HL-60/S4 treated with retinoic acid at 250 ng/mL for 4 days and 3 days (cell line): ENCODE measurements around the gene INHBC.
"Not testable (repeated sequence)": the region's sequence is repeated elsewhere in the genome, so short reads cannot be mapped to it uniquely, and the experiment has no call there.

ENCODE experiments used
- in situ Hi-C: fragments of 300-500 bp; cut with MboI; formaldehyde crosslinking; loops from 2 replicates; pipeline ENCODE4 v1.7.0; 2022; ENCODE audit warnings: low sequenced_read_pairs

INHBC gene, protein sequence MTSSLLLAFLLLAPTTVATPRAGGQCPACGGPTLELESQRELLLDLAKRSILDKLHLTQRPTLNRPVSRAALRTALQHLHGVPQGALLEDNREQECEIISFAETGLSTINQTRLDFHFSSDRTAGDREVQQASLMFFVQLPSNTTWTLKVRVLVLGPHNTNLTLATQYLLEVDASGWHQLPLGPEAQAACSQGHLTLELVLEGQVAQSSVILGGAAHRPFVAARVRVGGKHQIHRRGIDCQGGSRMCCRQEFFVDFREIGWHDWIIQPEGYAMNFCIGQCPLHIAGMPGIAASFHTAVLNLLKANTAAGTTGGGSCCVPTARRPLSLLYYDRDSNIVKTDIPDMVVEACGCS

DNA sequence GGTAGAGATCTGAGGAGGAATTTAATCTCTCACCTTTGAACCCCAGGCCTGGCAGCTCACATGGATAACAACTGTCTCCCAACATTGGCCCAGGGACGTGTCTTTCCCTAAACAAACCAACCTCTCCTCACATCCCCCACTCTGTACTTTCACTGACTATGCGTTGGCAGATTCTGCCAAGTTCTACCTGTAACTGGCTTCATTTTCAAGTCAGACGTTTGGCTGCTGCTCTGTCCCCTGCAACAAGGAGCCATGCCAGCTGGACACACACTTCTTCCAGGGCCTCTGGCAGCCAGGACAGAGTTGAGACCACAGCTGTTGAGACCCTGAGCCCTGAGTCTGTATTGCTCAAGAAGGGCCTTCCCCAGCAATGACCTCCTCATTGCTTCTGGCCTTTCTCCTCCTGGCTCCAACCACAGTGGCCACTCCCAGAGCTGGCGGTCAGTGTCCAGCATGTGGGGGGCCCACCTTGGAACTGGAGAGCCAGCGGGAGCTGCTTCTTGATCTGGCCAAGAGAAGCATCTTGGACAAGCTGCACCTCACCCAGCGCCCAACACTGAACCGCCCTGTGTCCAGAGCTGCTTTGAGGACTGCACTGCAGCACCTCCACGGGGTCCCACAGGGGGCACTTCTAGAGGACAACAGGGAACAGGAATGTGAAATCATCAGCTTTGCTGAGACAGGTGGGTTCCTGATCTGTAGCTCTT, at the start of gene INHBC:
Gene INHBC (plus strand): TSS at position 268 of the 707 bp plus-strand sequence. CDS start 103 bp downstream, at position 371.
- in situ Hi-C loops = no loop called here

- in situ Hi-C loops = no loop called here
Measured at GRCh38 chr12:57385586-57385985, 49.0 kb upstream of the INHBC start.

DNA sequence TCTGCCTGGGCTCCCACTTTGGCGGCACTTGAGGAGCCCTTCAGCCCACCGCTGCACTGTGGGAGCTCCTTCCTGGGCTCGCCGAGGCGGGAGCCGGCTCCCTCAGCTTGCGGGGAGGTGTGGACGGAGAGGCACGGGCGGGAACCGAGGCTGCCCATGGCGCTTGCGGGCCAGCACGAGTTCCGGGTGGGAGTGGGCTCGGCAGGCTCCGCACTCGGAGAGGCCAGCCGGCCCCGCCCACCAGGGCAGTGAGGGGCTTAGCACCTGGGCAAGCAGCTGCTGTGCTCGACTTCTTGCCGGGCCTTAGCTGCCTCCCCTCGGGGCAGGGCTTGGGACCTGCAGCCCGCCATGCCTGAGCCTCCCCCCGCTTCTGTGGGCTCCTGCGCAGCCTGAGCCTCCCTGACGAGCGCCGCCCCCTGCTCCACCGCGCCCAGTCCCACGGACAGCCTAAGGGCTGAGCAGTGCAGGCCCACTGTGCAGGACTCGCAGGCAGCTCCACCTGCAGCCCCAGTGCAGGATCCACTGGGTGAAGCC, 48.3 kb upstream of the INHBC start:
- in situ Hi-C loops = no loop called here

DNA sequence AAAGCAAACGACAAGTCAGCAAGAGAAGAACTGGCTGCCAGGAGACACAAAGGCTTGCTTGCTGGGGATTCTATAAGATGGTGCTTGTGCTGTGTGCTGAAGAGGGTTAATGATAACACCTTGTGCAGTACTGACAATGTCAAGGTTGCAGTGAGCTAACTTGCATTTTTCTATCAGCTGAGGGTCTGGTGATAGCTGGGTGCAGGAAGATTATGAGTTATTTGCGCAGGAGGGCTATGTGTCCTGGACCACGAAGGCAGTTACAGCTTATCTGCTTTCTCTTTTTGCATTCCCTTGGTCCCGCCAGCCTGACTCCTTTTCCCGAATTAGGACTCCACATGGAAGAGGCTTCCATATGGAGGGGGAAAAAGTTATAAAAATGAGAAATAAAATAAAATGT, 46.2 kb upstream of the INHBC start:
- in situ Hi-C loops = no loop called here

DNA sequence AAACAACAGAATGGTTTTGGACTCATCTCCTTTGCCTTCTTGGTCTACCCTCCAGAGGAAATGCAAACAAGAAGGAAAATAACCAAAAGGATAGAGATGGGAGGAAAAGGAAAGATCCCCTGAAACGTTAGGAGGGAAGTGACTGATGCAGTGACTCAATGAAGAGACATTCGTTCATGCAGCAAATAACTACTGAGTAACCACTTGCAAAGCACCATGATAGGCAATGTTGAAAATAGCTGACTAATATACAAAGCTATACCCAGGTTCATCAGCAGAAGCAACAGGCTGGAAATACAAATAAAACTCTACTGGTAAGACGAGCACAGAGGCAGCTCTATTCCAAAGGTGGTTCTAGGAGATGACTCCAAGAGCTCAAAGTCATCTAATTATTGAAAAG, 45.6 kb upstream of the INHBC start:
- in situ Hi-C loops = no loop called here

GRCh38 chr12:57390174-57390573, 44.4 kb upstream of the INHBC start:
- in situ Hi-C loops = no loop called here

GRCh38 chr12:57395121-57395520, 39.5 kb upstream of the INHBC start:
- in situ Hi-C loops = no loop called here

DNA sequence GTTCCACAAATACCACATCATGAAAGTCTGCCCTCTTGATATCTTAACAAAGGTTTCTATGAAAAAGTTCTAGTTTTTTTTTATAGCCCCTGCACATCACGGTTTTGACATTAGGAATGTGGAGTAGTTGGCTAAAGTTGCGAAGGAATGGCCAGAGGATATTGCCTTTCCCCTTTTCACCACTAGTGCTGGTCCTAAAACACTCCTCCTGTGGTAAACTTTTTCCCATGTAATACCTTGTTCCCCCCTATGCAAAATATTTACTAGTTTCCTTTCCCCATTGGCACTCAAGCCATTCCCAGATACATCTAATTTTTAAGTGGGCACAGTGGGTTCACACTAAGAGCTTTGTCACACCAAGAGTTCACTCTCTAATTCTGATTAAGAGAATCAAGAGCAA, 37.1 kb upstream of the INHBC start:
- in situ Hi-C loops = no loop called here

DNA sequence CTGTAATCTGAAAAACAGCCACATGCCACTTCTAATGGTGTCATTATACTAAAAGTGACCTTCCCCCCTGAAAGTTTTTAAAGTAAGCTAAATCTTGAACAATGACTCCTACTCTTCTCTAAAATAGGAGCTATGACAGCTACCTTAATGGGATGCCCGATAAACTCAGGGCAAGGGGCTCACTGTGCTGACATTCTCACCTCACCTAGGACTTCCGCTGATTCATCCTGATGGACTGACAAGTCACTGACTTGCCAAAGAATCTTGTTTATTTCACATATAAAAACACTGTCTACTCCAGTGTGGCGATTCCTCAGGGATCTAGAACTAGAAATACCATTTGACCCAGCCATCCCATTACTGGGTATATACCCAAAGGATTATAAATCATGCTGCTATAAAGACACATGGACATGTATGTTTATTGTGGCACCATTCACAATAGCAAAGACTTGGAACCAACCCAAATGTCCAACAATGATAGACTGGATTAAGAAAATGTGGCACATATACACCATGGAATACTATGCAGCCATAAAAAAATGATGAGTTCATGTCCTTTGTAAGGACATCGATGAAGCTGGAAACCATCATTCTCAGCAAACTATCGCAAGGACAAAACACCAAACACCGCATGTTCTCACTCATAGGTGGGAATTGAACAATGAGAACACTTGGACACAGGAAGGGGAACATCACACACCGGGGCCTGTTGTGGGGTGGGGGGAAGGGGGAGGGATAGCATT, 34.7 kb upstream of the INHBC start:
- in situ Hi-C loops = not testable (repeated sequence)

- in situ Hi-C loops = no loop called here
Measured at GRCh38 chr12:57401165-57401564, 33.4 kb upstream of the INHBC start.

DNA sequence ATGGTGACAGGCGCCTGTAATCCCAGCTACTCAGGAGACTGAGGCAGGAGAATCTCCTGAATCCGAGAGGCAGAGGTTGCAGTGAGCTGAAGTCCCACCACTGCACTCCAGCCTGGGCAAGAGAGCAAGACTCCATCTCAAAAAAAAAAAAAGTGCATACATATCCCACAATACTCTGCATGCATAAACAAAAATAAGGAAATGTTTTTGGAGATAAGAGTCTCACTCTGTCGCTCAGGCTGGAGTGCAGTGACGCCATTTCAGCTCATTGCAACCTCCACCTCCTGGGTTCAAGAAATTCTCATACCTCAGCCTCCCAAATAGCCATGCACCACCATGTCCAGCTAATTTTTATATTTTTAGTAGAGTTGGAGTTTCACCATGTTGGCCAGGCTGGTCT, 32.4 kb upstream of the INHBC start:
- in situ Hi-C loops = not testable (repeated sequence)

DNA sequence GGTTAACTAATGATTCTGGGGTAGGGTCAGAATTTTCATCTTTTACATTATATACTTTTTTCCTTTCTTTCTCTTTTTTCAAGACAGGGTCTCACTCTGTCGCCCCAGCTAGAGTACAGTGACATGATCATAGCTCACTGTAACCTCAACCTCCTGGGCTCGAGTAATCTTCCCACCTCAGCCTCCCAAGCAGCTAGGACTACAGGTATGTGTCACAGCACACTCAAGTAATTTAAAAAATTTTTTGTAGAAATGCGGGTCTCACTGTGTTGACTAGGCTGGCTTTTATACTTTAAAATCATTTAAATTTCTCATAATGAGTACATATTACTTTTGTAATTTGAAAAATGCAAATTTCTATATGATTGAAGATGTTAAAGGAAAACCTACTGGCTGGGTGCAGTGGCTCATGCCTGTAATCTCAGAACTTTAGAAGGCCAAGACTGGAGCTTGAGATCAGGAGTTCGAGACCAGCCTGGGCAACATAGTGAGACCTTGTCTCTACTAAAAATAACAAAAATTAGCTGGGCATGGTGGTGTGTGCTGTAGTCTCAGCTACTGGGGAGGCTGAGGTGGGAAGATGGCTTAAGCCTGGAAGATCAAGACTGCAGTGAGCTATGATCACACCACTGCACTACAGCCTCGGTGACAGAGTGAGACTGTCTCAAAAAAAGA, 29.5 kb upstream of the INHBC start:
- in situ Hi-C loops = no loop called here

GRCh38 chr12:57410534-57410933, 24.1 kb upstream of the INHBC start:
- in situ Hi-C loops = no loop called here

- in situ Hi-C loops = not testable (repeated sequence)
Measured at GRCh38 chr12:57414160-57414559, 20.4 kb upstream of the INHBC start.

GRCh38 chr12:57415088-57415487, 19.5 kb upstream of the INHBC start:
- in situ Hi-C loops = no loop called here

DNA sequence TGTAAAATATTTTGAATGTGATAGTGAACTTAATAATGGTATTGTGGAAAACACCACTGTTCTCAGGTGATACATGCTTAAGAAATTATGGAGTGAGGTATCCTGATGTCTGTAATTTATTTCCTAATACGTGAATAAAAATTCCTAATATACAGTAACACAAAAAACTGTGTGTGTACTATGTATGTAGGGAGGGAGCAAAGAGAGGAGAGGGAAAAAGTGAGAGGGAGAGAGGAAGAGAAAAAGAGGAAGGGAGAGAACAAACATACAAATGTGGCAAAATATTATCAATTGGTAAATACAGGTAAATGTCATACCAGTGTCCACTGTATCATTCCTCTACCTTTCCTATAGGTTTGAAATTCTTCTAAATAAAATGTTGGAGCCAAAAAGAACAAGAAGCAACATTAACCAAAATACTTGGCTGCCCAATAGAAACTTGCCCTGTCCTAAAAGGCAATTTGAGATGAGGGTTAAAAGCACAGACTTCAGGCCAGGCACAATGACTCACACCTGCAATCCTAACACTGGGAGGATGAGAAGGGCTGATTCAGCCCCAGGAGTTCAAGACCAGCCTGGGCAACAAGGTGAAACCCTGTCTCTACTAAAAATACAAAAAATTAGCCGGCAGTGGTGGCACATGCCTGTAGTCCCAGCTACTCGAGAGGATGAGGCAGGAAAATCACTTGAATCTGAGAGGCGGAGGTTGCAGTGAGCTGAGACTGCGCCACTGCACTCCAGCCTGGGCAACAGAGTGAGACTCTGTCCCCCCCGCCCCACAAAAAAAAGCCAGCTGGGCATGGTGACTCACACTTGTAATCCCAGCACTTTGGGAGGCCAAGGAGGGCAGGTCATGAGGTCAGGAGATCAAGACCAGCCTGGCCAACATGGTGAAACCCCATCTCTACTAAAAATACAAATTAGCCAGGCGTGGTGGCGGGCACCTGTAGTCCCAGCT, 18.3 kb upstream of the INHBC start:
- in situ Hi-C loops = no loop called here

- in situ Hi-C loops = no loop called here
Measured at GRCh38 chr12:57418255-57418654, 16.3 kb upstream of the INHBC start.

DNA sequence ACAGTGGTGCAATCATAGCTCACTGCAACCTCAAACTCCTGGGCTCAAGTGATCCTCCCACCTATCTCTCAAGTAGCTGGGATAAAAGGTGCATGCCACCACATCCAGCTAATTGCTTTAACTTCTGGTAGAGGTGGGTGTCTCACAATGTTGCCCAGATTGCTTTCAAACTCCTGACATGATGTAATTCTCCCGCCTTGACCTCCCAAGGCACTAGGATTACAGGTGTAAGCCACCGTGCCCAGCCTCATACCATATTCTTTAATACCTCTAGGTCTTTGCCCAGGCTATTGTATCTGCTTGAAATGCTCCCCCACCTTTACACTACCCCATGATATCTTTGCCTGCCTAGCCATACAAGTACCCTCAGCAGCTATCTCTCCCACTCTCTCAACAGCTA, 15.1 kb upstream of the INHBC start:
- in situ Hi-C loops = no loop called here

DNA sequence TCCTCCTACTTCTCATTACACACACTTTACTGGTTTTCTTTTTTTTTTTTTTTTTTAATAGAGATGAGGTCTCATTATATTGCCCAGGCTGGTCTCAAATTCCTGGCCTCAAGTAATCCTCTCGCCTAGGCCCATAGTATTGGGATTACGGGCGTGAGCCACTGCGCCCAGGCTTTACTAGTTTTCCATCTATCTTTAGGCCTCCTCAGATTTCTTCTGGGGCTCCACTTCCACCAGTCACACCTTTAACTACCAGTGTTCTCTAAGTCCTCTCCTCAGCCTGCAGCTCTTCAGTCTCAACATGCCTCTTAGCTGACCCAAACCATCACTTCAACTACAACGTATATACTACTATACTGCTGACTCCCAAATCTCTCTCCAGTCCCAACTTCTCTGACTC, 14.1 kb upstream of the INHBC start:
- in situ Hi-C loops = no loop called here

GRCh38 chr12:57426948-57427347, 7.6 kb upstream of the INHBC start:
- in situ Hi-C loops = not testable (repeated sequence)
